ENCODE results near the gene FCAMR.

The FCAMR gene

DNA sequence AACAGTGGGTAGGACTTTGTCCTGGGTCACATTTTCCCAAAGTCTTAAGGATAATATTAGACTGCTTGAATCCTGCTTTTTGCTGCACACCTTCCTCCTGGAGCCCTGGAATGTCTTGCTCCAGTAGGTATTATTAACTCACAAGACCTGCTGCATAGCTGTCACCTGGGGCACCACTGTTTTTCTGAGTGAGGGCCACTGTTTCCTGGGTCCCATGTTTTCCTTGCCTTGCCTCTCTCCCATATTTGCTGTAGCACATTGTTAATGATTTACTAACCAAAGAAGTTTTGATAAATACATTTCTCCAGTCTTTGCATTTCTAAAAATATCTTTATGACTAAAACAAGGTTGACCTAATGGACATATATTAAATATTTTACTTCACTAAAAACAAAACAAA is 22.5 kb upstream of the FCAMR start:
- FAIRE-seq = no peak

DNA sequence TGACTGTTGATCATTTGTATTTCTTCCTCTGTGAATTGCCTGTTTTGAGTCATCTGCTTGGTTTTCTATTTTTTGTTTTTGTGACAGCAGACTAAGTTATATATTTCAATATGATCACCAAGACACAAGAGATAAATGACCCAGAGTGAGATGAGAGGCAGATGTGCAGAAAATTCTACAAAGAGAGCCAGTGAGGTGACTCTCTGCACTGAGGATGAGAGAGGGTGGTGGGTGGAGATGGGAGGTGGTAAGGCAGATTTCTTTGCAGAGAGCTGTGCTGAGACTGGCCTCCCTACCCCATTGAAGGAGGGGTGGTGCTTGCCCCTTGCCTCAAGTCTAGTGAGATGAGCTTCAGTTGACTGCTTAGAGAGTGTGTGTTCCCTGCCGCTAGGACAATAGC is 17.6 kb upstream of the FCAMR start:
- no peak for FAIRE-seq

DNA sequence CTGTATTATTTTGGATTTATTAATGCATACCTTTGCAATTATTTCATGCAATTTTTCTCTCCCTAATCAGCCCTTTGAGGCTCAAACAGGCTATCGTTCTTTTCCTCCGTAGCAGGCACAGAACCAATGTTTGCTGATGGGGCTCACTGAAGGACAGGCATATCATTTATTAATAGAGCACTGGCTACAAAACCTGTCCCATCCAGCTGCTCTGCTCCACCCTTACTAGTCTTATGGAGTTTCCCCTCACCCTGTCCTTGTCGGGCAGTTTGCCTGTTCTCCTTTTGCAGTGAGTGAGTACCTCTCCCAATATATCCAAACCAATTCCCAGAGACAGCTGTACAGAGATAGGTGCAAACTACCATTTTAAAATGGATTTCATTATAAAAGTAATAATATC is 16.6 kb upstream of the FCAMR start:
- no peak for FAIRE-seq

DNA sequence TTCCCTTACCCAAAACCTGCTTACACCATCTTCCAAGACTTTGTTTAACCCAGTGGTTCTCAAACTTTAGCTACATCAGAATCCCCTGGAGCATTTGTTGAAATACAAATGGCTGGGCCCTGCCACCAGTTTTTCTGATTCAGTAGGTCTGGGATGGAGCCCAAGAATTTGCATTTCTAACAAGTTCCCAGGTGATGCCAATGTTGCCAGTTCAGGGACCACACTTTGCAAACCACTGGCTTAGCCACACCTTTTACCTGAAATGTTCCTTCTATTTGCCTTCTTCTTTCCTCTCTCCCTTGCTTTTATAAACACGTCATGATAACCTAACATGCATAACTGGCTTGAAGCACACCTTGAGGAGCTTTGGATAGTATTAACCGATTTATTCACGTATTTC is 16.1 kb upstream of the FCAMR start:
- no peak for FAIRE-seq

DNA sequence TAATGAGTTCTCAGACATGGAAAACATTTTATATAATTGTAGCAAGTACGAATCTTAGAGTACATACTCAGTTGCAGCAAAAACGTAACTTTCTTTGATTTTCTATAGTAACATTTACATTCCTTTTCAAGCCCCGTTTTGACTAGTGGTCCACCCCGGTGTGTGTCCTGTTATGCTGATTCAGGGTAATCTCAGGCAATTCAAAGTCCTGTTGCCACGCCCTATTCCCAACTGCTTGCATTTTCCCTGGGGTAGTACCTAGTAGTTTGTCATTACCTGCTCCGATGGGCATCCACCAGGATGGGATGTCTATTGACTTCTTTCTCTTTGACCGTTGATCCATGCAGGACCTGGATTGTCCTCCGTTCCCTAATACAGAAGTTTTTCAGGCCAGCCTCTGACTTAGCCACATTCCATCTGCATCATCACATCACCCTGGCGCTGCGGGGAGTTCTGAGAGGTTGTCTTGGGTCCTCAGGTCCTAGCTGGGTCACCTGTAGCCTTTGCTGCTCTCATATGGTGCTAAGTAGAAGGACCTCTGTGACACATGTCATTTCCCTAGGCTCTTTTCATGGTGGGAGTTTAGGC is 15.0 kb upstream of the FCAMR start:
- no peak for FAIRE-seq

DNA sequence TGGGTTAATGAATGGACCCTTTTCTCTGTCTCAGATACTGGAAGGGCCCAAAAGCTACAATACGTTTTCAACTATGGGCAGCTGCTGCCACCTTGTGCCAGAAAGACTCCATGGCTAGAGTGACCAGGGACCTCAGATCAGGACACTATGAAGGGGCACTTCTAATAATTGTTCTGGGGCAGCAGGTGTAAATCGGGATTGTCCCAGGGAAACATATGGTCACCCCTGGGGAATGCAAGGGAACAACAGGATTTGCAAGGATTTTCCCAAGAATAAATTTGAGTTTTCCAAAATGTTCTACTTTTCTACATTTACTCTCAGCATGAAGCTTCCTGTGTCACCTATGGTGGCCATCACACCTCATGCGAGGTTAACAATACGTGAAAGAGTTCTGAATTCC is 12.0 kb upstream of the FCAMR start:
- no peak for FAIRE-seq

DNA sequence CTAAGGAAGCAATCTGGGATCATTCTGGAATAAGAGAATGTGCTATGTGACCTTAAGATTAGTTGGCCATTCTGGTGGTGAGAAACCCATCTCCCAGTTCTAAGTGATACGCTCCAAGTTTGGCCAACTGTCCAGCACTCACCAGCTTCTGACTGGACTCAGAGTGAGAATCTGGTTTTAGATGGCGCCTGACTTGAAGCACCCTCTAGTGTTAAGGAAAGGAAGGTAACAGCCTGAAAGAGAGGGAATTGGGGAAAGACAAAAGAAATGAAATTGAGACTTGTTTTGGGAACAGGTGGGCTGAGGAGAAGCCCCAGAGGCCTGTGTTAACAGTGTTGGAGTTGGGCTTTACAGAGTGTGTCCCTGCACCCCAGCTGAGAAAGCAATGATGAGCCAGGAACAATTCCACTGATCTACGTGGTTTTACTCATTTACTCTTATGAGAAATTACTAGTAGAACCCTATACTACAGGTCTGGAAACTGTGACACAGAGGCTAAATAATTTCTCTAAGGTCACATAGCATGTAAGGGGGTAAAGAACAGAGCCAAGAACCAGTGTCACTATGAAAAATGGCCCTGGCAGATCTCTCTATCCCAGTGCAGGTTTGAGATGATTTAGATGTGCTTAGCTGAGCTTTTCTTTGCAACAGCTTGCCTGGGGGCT is 9.3 kb upstream of the FCAMR start:
- FAIRE-seq = no peak

DNA sequence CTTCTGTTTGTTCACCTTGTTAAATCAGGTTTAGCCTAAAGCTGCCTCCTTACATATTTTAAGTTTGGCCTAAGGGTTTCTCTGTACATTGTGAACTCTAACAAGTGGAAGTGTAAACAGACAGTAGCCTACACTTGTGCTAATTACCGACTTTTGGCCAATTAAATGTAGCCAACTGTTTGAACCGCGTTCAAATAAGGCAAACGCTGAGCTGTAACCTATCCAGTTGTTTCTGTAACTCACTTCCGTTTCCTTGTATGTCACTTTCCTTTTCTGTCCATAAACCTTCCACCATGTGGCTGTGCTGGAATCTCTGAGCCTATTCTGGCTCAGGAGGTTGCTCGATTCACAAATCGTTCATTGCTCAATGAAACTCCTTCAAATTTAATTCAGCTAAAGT is 8.0 kb upstream of the FCAMR start:
- no peak for FAIRE-seq

DNA sequence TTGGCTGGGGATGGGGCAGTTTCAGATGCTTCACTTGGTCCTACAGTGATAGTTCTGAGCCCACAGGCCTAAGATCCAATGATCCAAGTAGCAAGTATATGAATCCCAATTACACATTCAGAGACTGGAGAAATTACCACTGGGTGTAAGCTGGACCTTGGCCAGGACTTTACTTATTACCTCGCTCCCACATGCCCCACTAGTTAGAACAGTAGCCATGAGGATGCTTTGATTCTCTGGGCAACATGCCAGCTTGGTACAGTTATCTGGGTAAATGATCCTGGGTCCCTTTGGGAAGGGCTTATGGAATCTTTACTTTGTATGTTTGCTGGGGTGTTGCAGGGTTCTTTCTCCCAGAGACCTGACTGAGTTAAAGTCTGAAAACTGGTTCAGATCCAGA is 5.0 kb upstream of the FCAMR start:
- no peak for FAIRE-seq

DNA sequence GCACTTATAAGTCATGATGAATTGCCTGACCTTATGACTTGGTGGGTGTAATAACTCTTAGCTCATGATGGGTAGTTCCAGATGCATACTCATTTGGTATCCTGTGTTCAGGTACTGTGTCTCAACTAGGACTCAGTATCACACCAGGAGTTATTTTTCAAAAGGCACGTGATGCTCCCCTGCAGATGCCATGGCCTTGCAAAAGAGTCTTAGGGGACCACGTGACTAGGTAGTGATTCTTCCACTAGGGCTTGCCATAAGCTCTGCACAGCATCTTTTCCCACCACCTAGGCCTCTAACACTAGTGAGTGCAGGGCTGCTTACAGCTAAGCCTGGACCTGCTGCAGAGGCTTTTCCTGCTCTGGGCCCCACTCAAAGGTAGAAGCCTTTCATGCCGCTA is 3.9 kb upstream of the FCAMR start:
- FAIRE-seq = no peak

DNA sequence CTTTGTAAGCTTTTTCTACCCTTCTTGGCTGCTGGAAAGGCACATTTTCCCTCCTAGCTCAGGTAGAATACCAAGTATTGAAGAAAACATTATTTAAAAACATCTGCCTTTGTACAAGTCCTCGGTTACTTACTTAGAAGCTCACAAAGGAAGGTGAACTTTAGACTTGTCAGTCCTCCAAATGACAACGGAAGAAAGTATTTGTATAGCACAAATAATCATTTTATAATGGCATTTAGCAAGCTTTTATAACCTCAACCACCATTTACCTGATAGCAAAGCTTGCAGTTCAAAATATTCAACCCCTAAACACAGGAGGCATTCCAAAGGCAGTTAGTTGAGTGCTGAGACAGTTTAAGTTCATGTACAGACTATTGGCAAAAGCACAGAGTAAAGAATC is 2.5 kb upstream of the FCAMR start:
- no peak for FAIRE-seq

DNA sequence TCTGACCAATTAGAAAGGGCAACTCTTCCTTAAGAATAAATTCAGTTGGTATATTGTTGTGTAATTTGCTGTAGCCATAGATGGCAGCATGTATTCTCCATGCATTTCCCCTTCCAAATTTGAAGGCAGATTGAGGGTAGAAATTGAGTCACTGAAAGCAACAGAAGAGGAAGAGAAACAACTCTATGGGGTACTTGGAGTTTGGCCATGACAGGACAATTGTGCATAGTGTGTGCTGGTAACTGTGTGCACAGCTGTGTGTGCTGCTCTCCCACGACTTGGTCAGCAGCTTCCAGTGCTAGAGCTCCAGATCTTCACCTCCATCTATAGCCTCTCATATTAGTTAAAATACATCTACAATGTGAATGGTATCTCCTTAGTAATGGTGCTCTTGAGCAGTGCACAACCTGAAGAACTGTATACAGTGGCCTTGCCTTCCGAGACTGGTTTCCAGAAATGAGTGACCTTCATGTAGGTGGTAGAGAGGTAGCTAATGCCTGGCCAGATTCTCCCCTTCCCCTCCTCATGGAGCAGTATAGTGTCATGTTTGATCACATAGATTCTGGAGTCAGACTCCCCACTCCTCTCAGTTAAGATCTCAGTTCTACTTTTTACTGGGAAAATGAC is 882 bp upstream of the FCAMR start:
- no peak for FAIRE-seq

DNA sequence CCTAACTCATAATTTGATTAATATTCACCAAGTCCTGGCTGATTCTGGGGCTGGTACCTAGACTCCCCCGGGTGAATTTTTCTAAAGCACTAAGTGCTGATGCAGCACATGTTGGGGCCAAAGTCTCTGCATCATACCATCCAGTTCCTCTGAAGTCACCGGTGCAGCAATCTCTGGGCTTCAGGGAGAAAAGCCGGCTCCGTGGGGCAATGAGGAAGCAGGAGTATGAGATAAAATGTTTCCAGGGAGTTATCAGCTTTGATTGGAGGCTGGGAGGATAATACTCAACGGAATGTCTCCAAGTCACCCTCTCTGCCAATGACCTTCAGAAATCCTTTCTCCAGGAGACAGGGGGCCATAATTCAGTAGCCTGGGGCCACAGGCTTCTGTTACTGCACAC is 1.2 kb downstream of the FCAMR start:
- FAIRE-seq = no peak

DNA sequence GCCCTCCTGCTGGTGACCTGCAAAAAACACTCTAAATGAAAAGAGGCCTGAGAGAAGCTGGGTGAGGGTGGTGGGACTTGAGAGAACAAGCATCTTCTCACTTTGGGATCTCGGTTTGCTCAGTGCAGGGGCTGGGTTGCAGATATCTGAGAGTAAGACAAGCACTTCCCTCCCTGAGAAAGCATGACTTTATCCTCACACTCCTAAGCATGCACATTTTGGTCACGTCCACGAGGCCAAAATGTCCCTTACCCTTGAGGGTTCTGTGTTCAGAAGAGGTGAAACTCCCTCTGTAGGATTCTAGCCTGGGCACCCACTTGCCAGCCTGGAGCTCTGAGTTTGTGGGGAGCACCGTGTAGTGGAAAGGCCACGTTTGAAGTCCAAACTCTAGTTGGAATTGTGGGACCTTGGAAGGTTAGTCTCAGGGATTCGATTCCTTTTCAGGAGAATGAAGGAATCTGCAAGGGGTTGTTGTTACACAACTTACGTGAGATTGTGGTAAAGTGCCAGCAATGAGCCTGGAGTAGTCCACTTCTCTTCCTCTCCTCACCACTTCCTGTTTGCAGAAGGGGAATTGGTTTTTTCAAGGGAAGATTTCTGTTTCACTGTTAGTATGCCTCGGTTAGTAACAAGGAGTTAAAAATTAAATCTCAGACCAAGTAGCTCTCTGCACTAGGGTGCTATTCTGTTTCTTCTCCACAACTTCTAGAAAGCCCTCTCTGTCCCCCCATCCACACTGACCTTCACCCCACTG is 3.0 kb downstream of the FCAMR start:
- FAIRE-seq = no peak

DNA sequence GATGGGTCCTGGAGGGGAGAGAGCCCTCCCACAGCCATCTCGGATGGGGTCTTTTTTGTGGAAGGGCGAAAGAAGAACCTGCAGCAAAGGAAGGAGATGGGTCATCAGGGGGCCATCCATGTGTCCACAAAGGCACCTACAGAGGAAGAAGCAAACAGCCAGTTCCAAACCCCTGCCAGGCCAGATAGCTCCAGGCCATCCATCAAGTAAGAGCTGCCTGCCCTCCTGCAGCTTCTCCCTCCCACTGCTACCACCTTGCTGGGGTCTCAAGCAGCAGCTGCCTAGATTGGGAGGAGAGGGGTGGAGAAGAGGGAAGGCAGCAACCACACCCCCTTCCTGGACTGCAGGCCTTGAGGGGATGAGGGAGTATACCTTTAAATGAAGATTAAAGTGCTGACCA is 4.5 kb downstream of the FCAMR start:
- FAIRE-seq = no peak

DNA sequence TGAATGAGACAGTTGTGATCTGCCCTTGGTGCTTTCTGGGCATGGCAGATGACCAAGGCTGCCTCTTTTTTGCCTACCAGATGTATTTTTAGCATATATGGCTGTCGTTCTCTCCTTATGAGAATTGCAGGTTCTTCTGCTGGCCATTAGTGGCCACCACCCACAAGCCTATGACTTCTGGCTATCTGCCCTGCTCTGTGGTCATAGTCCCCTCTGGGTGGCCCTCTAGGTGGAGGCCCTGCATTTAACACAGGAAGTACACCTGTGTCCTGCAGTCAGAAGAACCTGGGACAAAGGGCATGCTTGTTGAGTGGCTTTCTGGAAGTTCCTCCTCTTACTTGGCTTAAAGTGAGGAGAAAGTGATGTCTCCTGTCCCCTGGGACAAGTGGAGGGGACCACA is 6.5 kb downstream of the FCAMR start:
- no peak for FAIRE-seq

DNA sequence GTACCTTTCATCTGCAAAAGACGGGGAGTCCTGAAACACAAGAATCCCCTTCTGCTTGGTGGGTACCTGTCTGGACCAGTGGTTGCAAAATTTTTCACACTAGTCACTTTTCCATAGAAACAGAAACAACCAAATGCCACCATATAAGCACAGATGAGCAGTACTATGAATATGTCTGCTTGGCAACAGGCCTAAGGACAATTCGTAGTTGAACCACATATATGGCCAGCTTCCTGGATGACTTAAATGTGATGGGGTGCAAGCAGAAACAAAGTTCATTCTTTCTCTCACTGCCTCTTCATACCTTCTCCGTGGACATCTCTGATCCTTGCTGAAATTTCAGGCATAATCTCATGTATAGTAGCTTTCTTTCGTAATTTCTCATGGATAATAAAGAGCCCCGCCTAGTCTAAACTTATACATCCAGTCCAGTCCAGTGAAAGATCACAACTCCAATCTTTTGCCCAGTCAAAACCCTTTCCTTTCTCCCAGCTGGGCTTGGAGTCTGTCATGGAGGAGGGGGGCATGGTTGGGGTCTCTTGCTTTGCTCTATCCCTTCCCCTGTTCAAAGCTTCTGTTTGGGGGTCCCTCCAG is 7.0 kb downstream of the FCAMR start:
- FAIRE-seq = no peak

DNA sequence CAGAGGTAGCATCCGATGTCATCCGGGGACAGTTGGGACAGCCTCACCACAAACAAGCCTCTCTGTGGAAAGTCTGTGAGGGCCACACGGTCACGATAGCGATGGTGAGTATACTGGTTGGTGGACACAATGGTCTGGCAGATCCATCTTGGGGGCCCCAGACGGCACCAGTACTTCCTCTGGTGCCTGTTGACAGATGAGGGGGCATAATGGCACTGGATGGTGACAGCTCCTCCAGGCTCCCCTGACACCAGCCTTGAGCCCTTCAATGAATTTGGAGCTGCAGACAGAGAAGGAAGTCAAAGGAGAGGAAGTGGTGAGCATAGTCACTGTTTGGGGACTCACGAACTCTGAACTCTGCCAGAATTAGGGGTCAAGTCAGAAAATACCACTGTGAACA is 8.0 kb downstream of the FCAMR start:
- FAIRE-seq = no peak

DNA sequence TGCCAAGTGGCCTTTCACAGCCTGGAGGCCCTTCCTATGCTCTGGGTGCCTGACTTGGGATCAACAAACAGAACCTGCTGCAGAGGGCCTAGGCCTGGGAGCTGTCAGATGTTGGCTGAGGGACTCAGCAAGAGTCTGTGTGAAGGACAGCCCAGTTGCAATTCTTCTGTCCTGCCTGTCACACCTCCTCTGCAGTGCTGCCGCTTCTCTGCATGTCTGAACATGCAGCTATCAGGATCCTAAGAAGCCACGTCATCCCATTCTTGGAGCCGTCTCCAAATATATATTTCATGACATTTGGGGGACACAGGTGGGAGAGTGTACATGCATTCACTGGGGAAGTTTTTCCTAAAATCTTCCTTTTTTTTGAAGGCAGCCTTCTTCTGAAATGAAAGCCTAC is 8.6 kb downstream of the FCAMR start:
- no peak for FAIRE-seq

DNA sequence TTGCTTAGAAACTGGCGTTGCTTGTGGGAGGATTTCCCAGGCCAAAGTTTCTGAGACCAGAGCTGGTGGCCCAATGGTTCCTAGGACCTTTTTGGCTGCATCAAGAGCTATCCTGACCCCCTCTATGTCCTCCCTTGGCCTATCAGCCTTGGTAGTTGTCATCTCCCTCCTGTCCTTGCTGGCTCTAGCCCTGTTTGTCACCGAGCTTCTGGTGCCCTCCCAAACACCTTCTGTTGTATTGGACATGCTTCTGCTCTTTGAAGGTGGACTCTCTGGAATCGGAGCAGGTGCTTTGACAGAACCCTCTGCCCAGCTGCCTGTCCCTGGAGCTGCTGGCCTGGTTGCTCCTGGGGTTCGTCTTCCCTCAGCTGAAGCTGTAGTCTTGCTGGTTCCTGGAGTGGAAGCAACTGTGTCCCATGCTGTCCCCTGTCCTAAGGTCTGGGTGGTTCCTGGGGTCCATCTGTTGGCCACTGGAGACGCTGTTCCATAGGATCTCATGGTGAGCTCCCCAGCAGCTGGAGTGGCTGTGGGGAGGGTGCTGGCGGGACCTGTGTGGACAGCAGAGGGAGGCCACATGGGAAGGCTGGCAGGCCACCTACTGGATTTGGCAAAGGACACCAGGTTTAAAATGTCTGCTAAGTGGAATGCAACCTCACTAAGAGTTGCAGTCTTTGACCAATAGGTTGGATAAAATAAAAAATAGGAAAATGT is 9.4 kb downstream of the FCAMR start:
- no peak for FAIRE-seq

DNA sequence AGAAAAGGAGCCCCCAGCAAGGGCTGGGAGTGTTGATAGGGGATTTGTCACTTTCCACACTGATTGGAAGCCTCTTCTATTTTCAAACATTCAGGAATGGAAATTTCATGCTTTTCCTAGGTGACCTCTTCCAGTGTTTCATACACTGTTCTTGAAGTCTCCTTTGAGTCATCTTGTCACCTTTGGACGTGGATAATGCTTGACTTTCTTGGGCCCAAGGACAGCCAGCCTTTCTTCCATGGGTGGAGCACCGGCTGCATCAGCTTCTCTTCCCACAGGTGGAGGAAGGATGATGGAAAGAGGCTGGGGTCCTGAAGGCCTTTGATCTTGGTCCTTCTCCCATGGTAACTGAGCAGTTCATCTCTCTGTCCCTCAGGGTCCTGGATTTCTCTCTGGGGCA is 12.1 kb downstream of the FCAMR start:
- no peak for FAIRE-seq

DNA sequence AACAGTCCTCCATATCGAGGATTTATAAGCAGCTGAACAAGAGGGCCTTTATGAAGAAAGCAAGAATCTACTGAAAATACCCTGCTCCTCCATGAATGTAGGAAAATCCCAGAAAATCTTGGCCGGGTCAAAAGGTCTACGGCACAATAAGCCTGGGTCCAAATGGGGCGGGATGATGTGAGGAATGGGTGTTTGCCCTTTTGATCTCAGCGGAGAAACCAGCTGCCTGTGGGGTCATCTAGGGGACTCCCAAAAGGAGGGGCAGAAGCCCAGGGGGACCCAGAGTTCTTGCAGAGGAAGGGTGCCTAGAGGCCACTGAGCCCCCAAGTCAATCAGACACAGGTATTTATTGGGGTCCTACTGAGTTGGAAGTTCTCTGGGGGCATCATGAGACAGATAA is 12.6 kb downstream of the FCAMR start:
- FAIRE-seq = no peak

Data from colon (tissue), 2 donors.